Neural cell (in vitro differentiated cells): ENCODE data around the gene KLF16. TPM values are rescaled to one million over a fixed set of nuclear protein-coding genes. Genes with fewer than 3 reads are reported as not detected.

Experiments used
- H2AFZ ChIP-seq: fragments of 200-600, 300-800 bp; sonication (generic), shearing (Covaris generic); 2 replicates; pipeline ENCODE4 v1.6.0; 2014; ENCODE audit warnings: low read depth, mild to moderate bottlenecking, antibody characterized with exemption, low read length, moderate library complexity
- H3F3A ChIP-seq: fragments of 200-600 bp; shearing (Covaris generic); 2 replicates; pipeline ENCODE4 v1.6.1; 2016; ENCODE audit warnings: mild to moderate bottlenecking, moderate library complexity, mixed read lengths, antibody characterized with exemption, low read length; ENCODE audit not compliant: insufficient read depth, poor library complexity, severe bottlenecking
- H3K27ac ChIP-seq: fragments of 200-600, 300-800 bp; sonication (generic), shearing (Covaris generic); 2 replicates; pipeline ENCODE4 v1.5.1; 2014; ENCODE audit warnings: mild to moderate bottlenecking, low read length, moderate library complexity
- H3K27me3 ChIP-seq: fragments of 300-800, 200-600 bp; sonication (generic), shearing (Covaris generic); 2 replicates; pipeline ENCODE4 v1.6.0; 2014; ENCODE audit warnings: mild to moderate bottlenecking, low read depth, low read length, moderate library complexity; ENCODE audit not compliant: insufficient read depth
- H3K36me3 ChIP-seq: fragments of 300-800, 200-600 bp; sonication (generic), shearing (Covaris generic); 2 replicates; pipeline ENCODE4 v1.5.1; 2014; ENCODE audit warnings: mild to moderate bottlenecking, antibody characterized with exemption, low read length, moderate library complexity; ENCODE audit not compliant: insufficient read depth
- H3K4me2 ChIP-seq: fragments of 300-800, 200-600 bp; sonication (generic), shearing (Covaris generic); 2 replicates; pipeline ENCODE4 v1.6.0; 2014; ENCODE audit warnings: mild to moderate bottlenecking, low read length
- H3K4me3 ChIP-seq: fragments of 300-800, 200-600 bp; sonication (generic), shearing (Covaris generic); 2 replicates; pipeline ENCODE4 v1.5.1; 2014; ENCODE audit warnings: mild to moderate bottlenecking, low read length, moderate library complexity
- H3K79me2 ChIP-seq: fragments of 200-600 bp; shearing (Covaris generic); replicated peaks from 2 replicates; pipeline ENCODE4 v1.6.0; 2014; ENCODE audit warnings: mild to moderate bottlenecking, low read length, moderate library complexity; ENCODE audit not compliant: insufficient read depth
- H3K9ac ChIP-seq: fragments of 300-800, 200-600 bp; sonication (generic), shearing (Covaris generic); 2 replicates; pipeline ENCODE4 v1.6.1; 2016; ENCODE audit warnings: mild to moderate bottlenecking, low read length, mixed read lengths
- H3K9me2 ChIP-seq: fragments of 200-600 bp; shearing (Covaris generic); 2 replicates; pipeline ENCODE4 v1.6.1; 2016; ENCODE audit warnings: mild to moderate bottlenecking, low read length, mixed read lengths; ENCODE audit not compliant: insufficient read depth
- H3K9me3 ChIP-seq: fragments of 200-600, 300-800 bp; sonication (generic), shearing (Covaris generic); 2 replicates; pipeline ENCODE4 v1.6.1; 2016; ENCODE audit warnings: mild to moderate bottlenecking, mixed run types, low read length, moderate library complexity, mixed read lengths
- H4K20me1 ChIP-seq: fragments of 200-600 bp; shearing (Covaris generic); 2 replicates; pipeline ENCODE4 v1.6.1; 2016; ENCODE audit warnings: mild to moderate bottlenecking, mixed run types; ENCODE audit not compliant: insufficient read depth
- EP300 ChIP-seq: fragments of 450-650 bp; conservative IDR thresholded peaks from 2 replicates; pipeline ENCODE4 v1.6.1; 2014; ENCODE audit warnings: antibody characterized with exemption, mild to moderate bottlenecking, moderate library complexity; ENCODE audit not compliant: poor library complexity, severe bottlenecking
- EZH2 ChIP-seq: fragments of 200-600, 300-800 bp; shearing (Covaris generic), sonication (generic); IDR thresholded peaks from 2 replicates; pipeline ENCODE4 v1.6.1; 2014; ENCODE audit warnings: antibody characterized with exemption, low read length, borderline replicate concordance, mild to moderate bottlenecking; ENCODE audit not compliant: insufficient read depth, poor library complexity, severe bottlenecking
- MXI1 ChIP-seq: fragments of 450-650 bp; conservative IDR thresholded peaks from 2 replicates; pipeline ENCODE4 v1.6.1; 2014; ENCODE audit warnings: antibody characterized with exemption, mild to moderate bottlenecking; ENCODE audit not compliant: poor library complexity, severe bottlenecking
- POLR2AphosphoS5 ChIP-seq: IDR thresholded peaks from 2 replicates; pipeline ENCODE4 v1.6.1; 2012
- RAD21 ChIP-seq: fragments of 450-650 bp; conservative IDR thresholded peaks from 2 replicates; pipeline ENCODE4 v1.6.1; 2014; ENCODE audit warnings: antibody characterized with exemption, mild to moderate bottlenecking, moderate library complexity
- SMC3 ChIP-seq: fragments of 450-650 bp; conservative IDR thresholded peaks from 2 replicates; pipeline ENCODE4 v1.6.1; 2014; ENCODE audit warnings: antibody characterized with exemption, mild to moderate bottlenecking, moderate library complexity; ENCODE audit not compliant: poor library complexity
- TAF1 ChIP-seq: IDR thresholded peaks from 2 replicates; pipeline ENCODE4 v1.6.1; 2012; ENCODE audit warnings: low read depth
- polyA plus RNA-seq: library from polyadenylated mRNA; depleted of rRNA; stranded (reverse); fragments of >200 nt; gene quantifications from 2 replicates; pipeline ENCODE4 v1.2.3, GENCODE V29; 2014
- TF ChIP-seq, protein P1 (sequence below): fragments of 450-650 bp; IDR thresholded peaks from 2 replicates; pipeline ENCODE4 v1.5.1; 2014; ENCODE audit warnings: antibody characterized with exemption, mild to moderate bottlenecking, moderate library complexity; ENCODE audit not compliant: poor library complexity, severe bottlenecking
- TF ChIP-seq, protein P2 (sequence below): IDR thresholded peaks from 2 replicates; pipeline ENCODE4 v1.6.1; 2012; ENCODE audit warnings: borderline replicate concordance

Gene KLF16
- polyA plus RNA-seq, 1 donor from 2014 or later: 3.5 TPM

DNA sequence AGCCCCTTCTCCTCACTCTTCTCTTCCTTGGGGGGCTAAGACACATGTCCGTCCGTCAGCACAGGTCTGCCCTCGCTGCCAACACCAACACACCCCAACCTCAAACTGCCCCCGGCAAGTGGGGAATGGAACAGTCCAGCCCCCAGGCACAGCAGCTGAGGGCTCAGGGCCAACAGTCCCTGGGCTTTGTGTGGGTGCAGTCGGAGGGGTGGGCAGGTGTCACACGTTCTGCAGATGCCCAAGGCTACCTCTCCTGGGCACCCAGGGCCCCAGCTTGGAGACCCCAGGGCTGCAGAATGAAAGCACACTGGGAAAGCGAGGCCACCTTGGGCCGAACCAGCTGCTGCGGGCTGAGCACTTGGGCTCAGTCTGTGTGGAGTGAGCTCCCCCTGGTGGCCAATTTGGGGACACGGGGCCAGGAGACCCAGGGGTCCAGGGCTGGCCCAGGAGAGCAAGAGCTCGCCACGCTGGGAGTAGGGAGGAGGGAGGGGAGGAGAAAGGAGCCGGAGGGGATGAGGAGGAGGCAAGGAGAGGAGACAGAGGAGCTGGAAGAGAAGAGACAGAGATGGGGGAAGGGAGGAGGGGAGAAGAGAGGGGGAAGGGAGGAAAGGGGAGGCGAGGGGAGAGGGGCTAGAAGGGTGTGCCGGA, 37.3 kb downstream of the KLF16 start:
- no peaks in the 10 kb centered on the region for H3F3A ChIP-seq
- H3K9me2 ChIP-seq: no peaks in the 10 kb centered on the region
- H3K9ac ChIP-seq: no peak overlapping the region
- no peaks in the 10 kb centered on the region for H4K20me1 ChIP-seq
- H3K27ac ChIP-seq: no peak overlapping the region
- H3K27me3 ChIP-seq: no peaks in the 10 kb centered on the region
- peak; percentile 89 for TF ChIP-seq RAD21
- TF ChIP-seq, protein P1, sequence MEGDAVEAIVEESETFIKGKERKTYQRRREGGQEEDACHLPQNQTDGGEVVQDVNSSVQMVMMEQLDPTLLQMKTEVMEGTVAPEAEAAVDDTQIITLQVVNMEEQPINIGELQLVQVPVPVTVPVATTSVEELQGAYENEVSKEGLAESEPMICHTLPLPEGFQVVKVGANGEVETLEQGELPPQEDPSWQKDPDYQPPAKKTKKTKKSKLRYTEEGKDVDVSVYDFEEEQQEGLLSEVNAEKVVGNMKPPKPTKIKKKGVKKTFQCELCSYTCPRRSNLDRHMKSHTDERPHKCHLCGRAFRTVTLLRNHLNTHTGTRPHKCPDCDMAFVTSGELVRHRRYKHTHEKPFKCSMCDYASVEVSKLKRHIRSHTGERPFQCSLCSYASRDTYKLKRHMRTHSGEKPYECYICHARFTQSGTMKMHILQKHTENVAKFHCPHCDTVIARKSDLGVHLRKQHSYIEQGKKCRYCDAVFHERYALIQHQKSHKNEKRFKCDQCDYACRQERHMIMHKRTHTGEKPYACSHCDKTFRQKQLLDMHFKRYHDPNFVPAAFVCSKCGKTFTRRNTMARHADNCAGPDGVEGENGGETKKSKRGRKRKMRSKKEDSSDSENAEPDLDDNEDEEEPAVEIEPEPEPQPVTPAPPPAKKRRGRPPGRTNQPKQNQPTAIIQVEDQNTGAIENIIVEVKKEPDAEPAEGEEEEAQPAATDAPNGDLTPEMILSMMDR: peak; percentile 95
- no peak for TF ChIP-seq EP300
- TF ChIP-seq POLR2AphosphoS5: no peak
- peak; percentile 91 for TF ChIP-seq SMC3
- no peak for TF ChIP-seq TAF1
- no peak for TF ChIP-seq EZH2
- TF ChIP-seq, protein P2, sequence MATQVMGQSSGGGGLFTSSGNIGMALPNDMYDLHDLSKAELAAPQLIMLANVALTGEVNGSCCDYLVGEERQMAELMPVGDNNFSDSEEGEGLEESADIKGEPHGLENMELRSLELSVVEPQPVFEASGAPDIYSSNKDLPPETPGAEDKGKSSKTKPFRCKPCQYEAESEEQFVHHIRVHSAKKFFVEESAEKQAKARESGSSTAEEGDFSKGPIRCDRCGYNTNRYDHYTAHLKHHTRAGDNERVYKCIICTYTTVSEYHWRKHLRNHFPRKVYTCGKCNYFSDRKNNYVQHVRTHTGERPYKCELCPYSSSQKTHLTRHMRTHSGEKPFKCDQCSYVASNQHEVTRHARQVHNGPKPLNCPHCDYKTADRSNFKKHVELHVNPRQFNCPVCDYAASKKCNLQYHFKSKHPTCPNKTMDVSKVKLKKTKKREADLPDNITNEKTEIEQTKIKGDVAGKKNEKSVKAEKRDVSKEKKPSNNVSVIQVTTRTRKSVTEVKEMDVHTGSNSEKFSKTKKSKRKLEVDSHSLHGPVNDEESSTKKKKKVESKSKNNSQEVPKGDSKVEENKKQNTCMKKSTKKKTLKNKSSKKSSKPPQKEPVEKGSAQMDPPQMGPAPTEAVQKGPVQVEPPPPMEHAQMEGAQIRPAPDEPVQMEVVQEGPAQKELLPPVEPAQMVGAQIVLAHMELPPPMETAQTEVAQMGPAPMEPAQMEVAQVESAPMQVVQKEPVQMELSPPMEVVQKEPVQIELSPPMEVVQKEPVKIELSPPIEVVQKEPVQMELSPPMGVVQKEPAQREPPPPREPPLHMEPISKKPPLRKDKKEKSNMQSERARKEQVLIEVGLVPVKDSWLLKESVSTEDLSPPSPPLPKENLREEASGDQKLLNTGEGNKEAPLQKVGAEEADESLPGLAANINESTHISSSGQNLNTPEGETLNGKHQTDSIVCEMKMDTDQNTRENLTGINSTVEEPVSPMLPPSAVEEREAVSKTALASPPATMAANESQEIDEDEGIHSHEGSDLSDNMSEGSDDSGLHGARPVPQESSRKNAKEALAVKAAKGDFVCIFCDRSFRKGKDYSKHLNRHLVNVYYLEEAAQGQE: no peak
- TF ChIP-seq MXI1: peak; percentile 44
- no peak overlapping the region for H2AFZ ChIP-seq
- H3K4me3 ChIP-seq: no peak overlapping the region
- H3K79me2 ChIP-seq: no peaks in the 10 kb centered on the region
- no peaks in the 10 kb centered on the region for H3K9me3 ChIP-seq
- H3K36me3 ChIP-seq: no peaks in the 10 kb centered on the region
- no peak overlapping the region for H3K4me2 ChIP-seq

DNA sequence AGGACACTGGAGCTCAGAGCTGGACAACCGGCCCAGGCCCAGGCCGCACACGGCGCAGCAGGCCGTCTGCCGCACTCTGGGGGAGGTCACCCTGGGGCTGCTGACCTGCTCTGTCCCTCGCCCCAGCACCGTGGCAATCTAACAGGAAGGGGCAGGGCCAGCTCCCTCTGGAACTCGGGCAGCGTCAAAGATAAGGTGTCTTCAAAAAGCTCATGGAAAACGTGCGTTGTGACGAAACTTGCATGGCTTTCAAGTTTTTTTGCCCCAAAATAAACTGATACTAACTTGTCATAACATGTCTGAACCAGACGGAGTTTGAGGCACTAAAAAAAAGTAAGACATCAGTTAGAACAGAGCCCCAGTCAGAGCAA, 39.1 kb downstream of the KLF16 start:
- H3K79me2 ChIP-seq: no peaks in the 10 kb centered on the region
- no peaks in the 10 kb centered on the region for H3K36me3 ChIP-seq
- no peaks in the 10 kb centered on the region for H4K20me1 ChIP-seq
- no peak for TF ChIP-seq MXI1
- no peak for TF ChIP-seq TAF1
- TF ChIP-seq EP300: no peak
- TF ChIP-seq, protein P2: no peak
- TF ChIP-seq EZH2: no peak
- no peak overlapping the region for H3K9ac ChIP-seq
- H3K27ac ChIP-seq: no peak overlapping the region
- no peak overlapping the region for H3K4me2 ChIP-seq
- H3K4me3 ChIP-seq: no peak overlapping the region
- no peaks in the 10 kb centered on the region for H3K9me2 ChIP-seq
- H2AFZ ChIP-seq: no peak overlapping the region
- H3K9me3 ChIP-seq: no peaks in the 10 kb centered on the region
- H3F3A ChIP-seq: no peaks in the 10 kb centered on the region
- H3K27me3 ChIP-seq: no peaks in the 10 kb centered on the region
